HuH-7 (cell line): ENCODE data around the gene BICRA.
"Not testable (repeated sequence)": the region's sequence is repeated elsewhere in the genome, so short reads cannot be mapped to it uniquely, and the experiment has no call there.

Experiments used
- DNase-seq: peaks from one replicate; pipeline ENCODE4 v3.0.0; 2011; ENCODE audit warnings: low spot score

BICRA gene

DNA sequence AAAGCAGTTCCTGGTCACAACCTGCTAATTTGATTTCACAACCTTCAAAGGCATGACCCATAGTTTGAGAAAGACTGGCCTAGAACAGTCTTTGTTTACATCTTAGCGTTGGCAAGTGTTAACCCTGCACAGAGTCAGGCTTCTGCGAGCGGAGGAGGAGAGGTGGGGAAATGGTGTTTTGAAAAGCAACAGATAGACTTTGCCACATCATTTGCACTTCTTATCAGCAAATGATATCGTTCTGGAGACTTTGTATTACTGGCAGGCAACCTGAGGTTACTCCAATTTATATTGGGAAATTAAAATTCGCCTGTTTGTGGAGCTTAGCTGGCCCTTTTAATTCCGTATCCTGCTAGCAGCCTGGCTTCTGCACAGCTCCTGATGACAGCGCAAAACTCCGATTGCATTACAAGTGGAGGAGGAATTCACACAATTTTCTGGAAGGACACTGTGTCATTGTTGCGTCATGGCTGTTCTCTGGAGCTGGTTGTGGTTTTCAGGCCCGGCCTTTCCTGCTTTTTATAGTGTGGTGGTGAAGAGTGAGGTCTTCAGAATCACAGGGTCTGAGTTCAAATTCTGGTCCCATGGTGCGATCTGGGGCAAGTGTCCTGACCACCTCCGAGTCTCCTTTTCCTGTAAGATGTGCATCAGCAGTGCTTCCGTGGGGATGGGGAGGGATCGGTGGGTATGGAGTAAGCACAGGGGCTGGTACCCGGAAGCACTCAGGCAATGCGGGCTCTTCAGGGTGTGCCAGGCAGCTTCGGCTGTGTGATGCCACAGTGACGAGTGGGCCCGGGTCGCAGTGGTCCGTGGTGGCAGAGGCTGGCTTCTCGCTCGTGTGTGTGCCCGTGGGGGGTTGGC lies 55.2 kb downstream of the BICRA start:
- DNase-seq: peak; percentile 52

DNA sequence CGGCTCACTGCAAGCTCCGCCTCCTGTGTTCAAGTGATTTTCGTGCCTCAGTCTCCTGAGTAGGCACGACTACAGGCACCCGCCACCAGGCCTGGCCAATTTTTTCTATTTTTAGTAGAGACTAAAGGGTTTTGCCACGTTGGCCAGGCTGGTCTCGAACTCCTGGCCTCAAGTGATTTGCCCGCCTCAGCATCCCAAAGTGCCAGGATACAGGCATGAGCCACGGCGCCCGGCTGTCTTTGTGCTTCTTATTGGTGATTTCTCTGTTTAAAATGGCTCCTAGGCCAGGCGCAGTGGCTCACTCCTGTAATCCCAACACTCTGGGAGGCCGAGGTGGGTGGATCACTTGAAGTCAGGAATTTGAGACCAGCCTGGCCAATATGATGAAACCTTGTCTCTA lies 59.6 kb downstream of the BICRA start:
- not testable (repeated sequence) for DNase-seq

GRCh38 chr19:47670736-47671135 lies 61.8 kb downstream of the BICRA start:
- DNase-seq: no peak

GRCh38 chr19:47671499-47671898 lies 62.6 kb downstream of the BICRA start:
- DNase-seq: no peak

DNA sequence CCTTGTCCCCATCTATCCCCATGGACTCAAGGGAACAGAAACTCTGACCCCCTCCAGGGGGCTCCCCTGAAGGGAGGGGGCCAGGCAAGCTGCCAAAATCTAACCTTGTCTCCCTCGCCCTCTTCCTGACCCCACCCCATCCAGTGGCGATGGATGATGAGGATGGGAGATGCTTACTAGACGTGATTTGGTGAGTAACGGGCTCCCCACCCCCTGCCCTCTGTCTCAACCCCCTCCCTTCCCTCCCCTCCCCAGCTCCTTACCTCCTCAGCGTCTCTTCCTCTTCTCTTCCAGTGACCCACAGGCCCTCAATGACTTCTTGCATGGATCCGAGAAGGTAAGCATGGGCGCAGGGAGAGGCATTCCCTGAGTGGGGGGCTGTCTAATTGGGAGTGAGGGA lies 64.5 kb downstream of the BICRA start:
- no peak for DNase-seq

DNA sequence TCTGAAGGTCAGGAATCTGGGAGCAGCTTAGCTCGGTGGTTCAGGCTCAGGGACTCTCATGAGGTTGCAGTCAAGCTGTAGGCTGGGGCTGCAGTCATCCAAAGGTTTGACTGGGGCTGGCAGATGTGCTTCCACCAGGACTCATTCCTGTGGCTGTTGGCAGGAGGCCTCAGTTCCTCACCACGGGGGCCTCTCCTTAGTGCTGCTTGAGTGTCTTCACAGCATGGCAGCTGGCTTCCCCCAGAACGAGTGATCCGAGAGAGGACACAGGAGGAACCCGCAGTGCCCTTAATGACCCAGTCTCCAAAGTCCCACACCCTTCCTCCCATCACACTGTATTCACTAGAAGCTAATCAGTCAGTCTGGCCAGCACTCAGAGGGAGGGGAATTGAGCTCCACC lies 65.6 kb downstream of the BICRA start:
- no peak for DNase-seq

DNA sequence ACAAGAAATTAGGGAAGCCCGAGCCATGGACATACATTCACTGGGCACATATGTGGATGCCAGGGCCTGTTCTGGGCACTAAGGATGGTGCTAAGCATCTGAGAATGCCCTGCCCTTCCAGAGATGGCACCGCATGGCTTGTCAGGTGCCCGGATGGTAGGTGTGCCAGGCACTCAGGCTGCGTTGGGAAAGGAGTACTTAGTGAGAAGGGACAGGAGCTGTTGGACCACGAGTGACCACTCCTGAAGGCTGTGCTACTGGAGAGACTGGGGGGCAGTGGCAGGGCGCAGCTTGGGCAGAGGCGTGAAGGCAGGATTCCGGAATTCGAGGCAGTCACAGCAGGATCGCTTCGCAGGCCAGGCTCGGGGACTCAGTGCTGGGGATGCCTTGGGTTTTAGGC lies 66.3 kb downstream of the BICRA start:
- no peak for DNase-seq

DNA sequence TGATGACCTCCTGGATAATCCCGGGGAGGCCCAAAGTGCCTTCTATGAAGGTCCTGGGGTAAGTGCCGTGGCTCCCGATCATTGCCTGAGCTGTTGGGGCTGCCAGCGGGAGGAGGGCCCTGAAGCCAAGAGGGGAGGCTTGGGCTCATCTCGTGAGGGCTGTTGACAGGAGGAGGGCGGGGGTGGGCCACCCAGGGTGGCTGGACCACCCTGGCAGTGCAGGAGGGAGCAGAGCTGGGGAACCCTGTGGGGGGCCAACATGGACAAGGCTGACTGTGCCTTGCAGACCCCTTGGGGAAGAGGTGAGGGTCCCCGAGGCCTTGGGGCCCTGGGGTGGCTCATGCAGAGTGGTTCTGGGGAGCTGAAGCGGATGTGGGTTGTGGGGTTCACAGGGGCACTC lies 66.9 kb downstream of the BICRA start:
- no peak for DNase-seq

DNA sequence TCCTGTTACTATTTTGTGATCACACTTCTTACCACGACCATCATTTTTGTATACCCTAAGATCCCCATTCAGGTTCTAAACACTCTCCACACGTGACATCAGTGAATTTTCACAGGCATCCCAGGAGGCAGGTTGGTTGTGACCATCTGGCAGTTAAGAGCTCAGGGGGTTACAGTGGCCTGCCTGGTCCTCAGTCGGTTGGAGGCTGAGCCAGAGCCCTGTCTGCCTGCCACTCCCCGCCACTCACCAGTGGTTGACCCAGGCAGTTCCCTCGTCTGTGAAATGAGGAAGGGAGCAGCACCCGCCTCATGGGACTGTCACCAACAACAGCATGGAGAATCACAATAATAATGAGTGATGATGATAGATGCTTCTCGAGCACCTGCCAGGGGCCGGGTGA lies 67.9 kb downstream of the BICRA start:
- DNase-seq: no peak

- no peak for DNase-seq
Observed at GRCh38 chr19:47679251-47679900, 70.4 kb downstream of the BICRA start.

DNA sequence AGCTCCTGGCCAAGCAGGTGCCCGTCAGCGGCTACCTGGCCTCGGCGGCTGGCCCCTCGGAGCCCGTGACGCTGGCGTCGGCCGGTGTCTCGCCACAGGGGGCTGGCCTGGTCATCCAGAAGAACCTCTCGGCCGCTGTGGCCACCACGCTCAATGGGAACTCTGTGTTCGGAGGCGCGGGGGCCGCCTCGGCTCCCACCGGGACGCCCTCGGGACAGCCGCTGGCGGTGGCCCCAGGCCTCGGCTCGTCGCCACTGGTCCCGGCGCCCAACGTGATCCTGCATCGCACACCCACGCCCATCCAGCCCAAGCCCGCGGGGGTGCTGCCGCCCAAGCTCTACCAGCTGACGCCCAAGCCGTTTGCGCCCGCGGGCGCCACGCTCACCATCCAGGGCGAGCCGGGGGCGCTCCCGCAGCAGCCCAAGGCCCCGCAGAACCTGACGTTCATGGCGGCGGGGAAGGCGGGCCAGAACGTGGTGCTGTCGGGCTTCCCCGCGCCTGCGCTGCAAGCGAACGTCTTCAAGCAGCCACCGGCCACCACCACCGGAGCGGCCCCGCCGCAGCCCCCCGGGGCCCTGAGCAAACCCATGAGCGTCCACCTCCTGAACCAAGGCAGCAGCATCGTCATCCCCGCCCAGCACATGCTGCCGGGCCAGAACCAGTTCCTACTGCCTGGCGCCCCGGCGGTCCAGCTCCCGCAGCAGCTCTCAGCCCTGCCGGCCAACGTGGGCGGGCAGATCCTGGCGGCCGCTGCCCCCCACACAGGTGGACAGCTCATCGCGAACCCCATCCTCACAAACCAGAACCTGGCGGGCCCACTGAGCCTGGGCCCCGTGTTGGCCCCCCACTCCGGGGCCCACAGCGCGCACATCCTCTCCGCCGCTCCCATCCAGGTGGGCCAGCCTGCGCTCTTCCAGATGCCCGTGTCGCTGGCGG lies 71.3 kb downstream of the BICRA start:
- no peak for DNase-seq

DNA sequence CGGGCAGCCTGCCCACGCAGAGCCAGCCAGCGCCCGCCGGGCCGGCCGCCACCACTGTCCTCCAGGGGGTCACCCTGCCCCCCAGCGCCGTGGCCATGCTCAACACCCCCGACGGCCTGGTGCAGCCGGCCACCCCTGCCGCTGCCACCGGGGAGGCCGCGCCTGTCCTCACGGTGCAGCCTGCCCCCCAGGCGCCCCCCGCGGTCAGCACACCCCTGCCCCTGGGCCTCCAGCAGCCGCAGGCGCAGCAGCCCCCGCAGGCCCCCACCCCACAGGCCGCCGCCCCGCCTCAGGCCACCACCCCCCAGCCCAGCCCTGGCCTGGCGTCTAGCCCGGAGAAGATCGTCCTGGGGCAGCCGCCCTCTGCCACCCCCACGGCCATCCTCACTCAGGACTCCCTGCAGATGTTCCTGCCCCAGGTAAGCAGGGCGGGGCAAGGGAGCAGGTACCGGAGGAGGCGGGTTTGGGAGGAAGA lies 72.0 kb downstream of the BICRA start:
- DNase-seq: no peak

GRCh38 chr19:47681388-47681787 lies 72.5 kb downstream of the BICRA start:
- no peak for DNase-seq

DNA sequence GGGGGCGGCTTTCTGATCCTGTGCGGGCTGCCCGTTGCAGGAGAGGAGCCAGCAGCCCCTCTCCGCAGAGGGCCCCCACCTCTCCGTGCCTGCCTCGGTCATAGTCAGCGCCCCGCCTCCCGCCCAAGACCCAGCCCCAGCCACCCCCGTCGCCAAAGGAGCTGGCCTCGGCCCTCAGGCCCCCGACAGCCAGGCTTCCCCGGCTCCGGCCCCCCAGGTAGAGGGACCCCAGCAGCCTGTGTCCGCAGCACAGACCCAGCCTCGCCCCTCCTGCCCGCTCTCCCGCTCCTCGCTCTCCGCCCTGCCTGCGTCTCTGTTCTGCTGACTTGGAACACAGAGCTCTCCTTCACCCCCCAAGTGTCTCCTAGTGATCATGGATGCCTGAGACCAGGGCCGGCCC lies 73.0 kb downstream of the BICRA start:
- DNase-seq: no peak

- no peak for DNase-seq
Observed at GRCh38 chr19:47682939-47683338, 74.0 kb downstream of the BICRA start.

DNA sequence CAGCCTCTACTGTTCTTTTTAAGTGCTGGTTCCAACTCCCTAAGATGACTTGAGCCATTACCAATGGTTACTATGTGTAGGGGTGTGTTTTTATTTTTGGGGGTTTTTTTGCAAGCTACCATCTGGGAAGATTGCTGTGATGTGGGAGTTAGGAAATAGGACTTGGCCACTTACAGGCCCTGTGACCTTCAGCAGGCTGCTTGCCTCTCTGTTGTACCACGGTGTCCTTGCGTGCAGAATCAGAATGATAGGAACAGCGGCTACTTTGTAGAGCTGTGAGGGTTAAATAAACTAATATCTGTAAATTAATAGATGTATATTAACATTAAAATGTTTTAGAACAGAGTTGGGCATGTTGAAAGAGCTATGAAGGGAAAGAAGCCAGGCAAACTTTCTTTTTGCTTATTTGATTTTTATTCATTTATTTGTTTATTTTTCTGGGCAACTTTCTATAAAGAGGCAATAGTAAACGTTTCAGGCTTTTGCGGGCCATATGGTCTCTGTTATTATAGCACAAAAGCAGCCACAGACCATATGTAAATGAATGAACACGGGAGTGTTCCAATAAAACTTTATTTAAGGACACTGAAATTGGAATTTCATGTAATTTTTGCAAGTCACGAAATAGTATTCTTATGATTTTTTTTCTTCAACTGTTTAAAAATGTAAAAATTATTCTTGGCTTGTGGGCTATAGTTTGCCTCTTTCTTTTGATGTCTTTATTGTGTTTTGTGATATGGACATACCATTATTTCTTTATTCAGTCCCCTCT lies 77.9 kb downstream of the BICRA start:
- no peak for DNase-seq

- DNase-seq: no peak
Observed at GRCh38 chr19:47687906-47688305, 79.0 kb downstream of the BICRA start.

DNA sequence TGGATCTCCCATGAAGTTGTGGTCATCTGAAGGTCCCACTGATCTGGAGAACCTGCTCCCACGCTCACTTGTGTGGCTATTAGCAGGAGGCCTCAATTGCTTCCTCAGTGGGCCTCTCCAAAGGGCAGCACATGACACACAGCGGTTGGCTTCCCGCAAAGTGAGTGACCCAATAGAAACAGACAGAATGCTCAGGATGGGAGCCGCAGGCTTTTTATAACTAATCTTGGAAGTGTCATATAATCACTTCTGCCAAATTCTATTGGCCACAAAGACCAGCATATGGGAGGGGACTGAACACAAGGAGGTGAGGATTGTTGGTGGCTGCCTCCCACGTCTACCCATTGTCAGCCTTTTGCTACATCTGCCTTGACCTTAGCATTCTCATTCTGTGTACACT lies 82.2 kb downstream of the BICRA start:
- no peak for DNase-seq

- DNase-seq: no peak
Observed at GRCh38 chr19:47691782-47692181, 82.8 kb downstream of the BICRA start.

DNA sequence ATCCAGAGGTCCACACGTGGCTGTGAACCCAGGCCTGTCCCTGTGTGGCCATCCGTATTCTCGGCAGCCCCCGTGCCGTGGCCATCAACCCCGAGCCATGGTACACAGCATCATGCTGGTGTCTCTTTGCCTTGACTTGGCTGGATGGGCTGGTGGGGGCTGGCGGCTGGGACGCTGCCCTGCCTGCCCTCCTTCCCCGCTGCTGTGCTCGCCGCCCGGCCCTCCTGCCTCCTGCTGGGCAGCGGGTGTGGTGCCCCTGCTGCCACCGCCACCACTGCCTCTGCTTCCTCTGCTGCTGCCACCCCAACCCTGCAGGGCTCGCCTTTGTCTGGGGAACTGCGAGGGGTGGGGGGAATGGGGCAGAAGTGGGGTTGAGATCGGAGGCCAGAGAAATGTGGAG lies 84.6 kb downstream of the BICRA start:
- no peak for DNase-seq

GRCh38 chr19:47693903-47694302 lies 85.0 kb downstream of the BICRA start:
- DNase-seq: no peak
